HepG2 (cell line): Measurements from ENCODE around the gene MEX3D. TPM values are rescaled to one million over a fixed set of nuclear protein-coding genes. Genes with fewer than 3 reads are reported as not detected.

ENCODE experiments used
- ATAC-seq: fragments of 200-7000 bp; cut with Tn5 transposase; 3 replicates; pipeline ENCODE4 v1.9.1; 2020; ENCODE audit warnings: mild to moderate bottlenecking, moderate library complexity
- BruUV-seq: library from RNA; stranded (reverse); fragments of 400-500 nt; replicated peaks from 2 replicates; lab custom pipeline; 2021; lab: Mats Ljungman, UMichigan
- CTCF ChIA-PET: fragments of 300-600 bp; formaldehyde crosslinking; extraction: SDS; loops from one replicate; lab custom pipeline; 2021; ENCODE audit warnings: low total read pairs, inconsistent platforms, low intra/inter-chr PET ratio; lab: Yijun Ruan, JAX
- POLR2A ChIA-PET: fragments of 350-600 bp; sonication (Branson Sonifier 250); formaldehyde crosslinking; loops from one replicate; lab custom pipeline; 2020; ENCODE audit warnings: antibody characterized with exemption, inconsistent platforms; lab: Yijun Ruan, JAX
- DNase-seq: peaks from one replicate; pipeline ENCODE4 v3.0.0-alpha.2; 2015; ENCODE audit warnings: low spot score
- FAIRE-seq: peaks from 3 replicates; lab custom pipeline; 2011; peaks lifted over from hg19 to GRCh38; lab: Jason Lieb, UNC
- H2AFZ ChIP-seq: one replicate; pipeline ENCODE4 v1.6.1; 2011; ENCODE audit warnings: low read length, inconsistent platforms
- H3K27ac ChIP-seq: fragments of 300-600 bp; 3 replicates; pipeline ENCODE4 v1.8.0; 2011; ENCODE audit warnings: mixed run types, mild to moderate bottlenecking, mixed read lengths, low read length, inconsistent platforms; ENCODE audit not compliant: insufficient read depth; ENCODE audit errors: extremely low read length
- H3K27me3 ChIP-seq, 2 experiments: fragments of 200-600 bp in 1 of 2; 2 replicates in 1 of 2; 3 replicates in 1 of 2; pipeline versions ENCODE4 v1.6.0 to v1.8.0; 2011; ENCODE audit warnings: low read length in 2 of 2, mild to moderate bottlenecking in 2 of 2, moderate library complexity in 2 of 2, inconsistent platforms in 1 of 2; ENCODE audit not compliant: insufficient read depth in 2 of 2, control insufficient read depth in 1 of 2
- H3K36me3 ChIP-seq, 2 experiments: fragments of 200-600 bp in 1 of 2; replicated peaks in 1 of 2; 2 replicates in 1 of 2; 3 replicates in 1 of 2; pipeline versions ENCODE4 v1.5.1 to v1.8.0; 2011; ENCODE audit warnings: low read length in 2 of 2, inconsistent platforms in 1 of 2; ENCODE audit not compliant: insufficient read depth in 2 of 2, control insufficient read depth in 1 of 2
- H3K4me1 ChIP-seq: 2 replicates; pipeline ENCODE4 v1.5.1; 2012; ENCODE audit warnings: low read length, inconsistent platforms; ENCODE audit not compliant: insufficient read depth
- H3K4me2 ChIP-seq: 2 replicates; pipeline ENCODE4 v1.6.0; 2011; ENCODE audit warnings: low read depth, low read length, inconsistent platforms
- H3K4me3 ChIP-seq, 3 experiments: fragments of 200-600 bp in 1 of 3; sonication (generic), shearing (Covaris generic) in 1 of 3; replicated peaks in 1 of 3; 2 replicates each; pipeline ENCODE4 v1.5.1; 2011 to 2016; ENCODE audit warnings: low read length in 3 of 3, inconsistent platforms in 2 of 3, low read depth in 2 of 3, mild to moderate bottlenecking in 2 of 3, control low read depth in 1 of 3, mixed read lengths in 1 of 3; ENCODE audit not compliant: insufficient read depth in 1 of 3
- H3K79me2 ChIP-seq: one replicate; pipeline ENCODE4 v1.6.1; 2011; ENCODE audit warnings: low read length, inconsistent platforms; ENCODE audit not compliant: insufficient read depth
- H3K9ac ChIP-seq: 2 replicates; pipeline ENCODE4 v1.6.0; 2011; ENCODE audit warnings: mild to moderate bottlenecking, low read depth, low read length, inconsistent platforms; ENCODE audit not compliant: insufficient read depth
- H3K9me3 ChIP-seq: 2 replicates; pipeline ENCODE4 v1.5.1; 2012; ENCODE audit warnings: mild to moderate bottlenecking, low read length
- H4K20me1 ChIP-seq: 2 replicates; pipeline ENCODE4 v1.6.0; 2011; ENCODE audit warnings: inconsistent platforms, mild to moderate bottlenecking, low read length, moderate library complexity; ENCODE audit not compliant: insufficient read depth
- ATF4 ChIP-seq, 2 experiments: fragments of 450-650 bp in 1 of 2; sonication (generic) in 1 of 2; formaldehyde crosslinking; IDR thresholded peaks; 2 replicates each; pipeline versions ENCODE4 v1.5.0 to v1.8.0; 2020 to 2022; ENCODE audit warnings: mild to moderate bottlenecking in 1 of 2, missing genetic modification reagents in 1 of 2
- GLMP ChIP-seq: sonication (generic); formaldehyde crosslinking; IDR thresholded peaks from 2 replicates; pipeline ENCODE4 v1.9.0; 2021; ENCODE audit warnings: missing genetic modification reagents, mild to moderate bottlenecking, borderline replicate concordance
- GZF1 ChIP-seq: sonication (generic); formaldehyde crosslinking; IDR thresholded peaks from 2 replicates; pipeline ENCODE4 v1.5.1; 2020; ENCODE audit warnings: mild to moderate bottlenecking, missing genetic modification reagents
- HMGA1 ChIP-seq: sonication (generic); formaldehyde crosslinking; conservative IDR thresholded peaks from 2 replicates; pipeline ENCODE4 v1.4.0; 2020; ENCODE audit warnings: missing genetic modification reagents
- STAT6 ChIP-seq: sonication (generic); formaldehyde crosslinking; IDR thresholded peaks from 2 replicates; pipeline ENCODE4 v1.4.0; 2020; ENCODE audit warnings: missing genetic modification reagents, mild to moderate bottlenecking, borderline replicate concordance
- ZNF704 ChIP-seq: sonication (generic); formaldehyde crosslinking; IDR thresholded peaks from 2 replicates; pipeline ENCODE4 v1.8.1; 2023; ENCODE audit warnings: mild to moderate bottlenecking, inconsistent platforms, moderate library complexity, missing genetic modification reagents, borderline replicate concordance
- WGBS: methylation state at CpG from one replicate; pipeline ENCODE4 v1.1.6; 2017; ENCODE audit warnings: low lambda C conversion rate; 5-methylcytosine and 5-hydroxymethylcytosine counted together
- in situ Hi-C: cut with HindIII; loops from 2 replicates; pipeline ENCODE4 v1.10.0; 2017; ENCODE audit warnings: low pct_unique_long_range_greater_than_20kb; ENCODE audit not compliant: extremely low pct_ligation_motif_present
- intact Hi-C: fragments of 100-400 bp; cut with micrococcal nuclease; formaldehyde crosslinking; loops from one replicate; pipeline ENCODE4 v1.10.0; 2022; ENCODE audit not compliant: unreplicated experiment
- polyA plus RNA-seq, 8 experiments: library from polyadenylated mRNA; depleted of rRNA in 3 of 8; stranded (reverse) in 7 of 8; unstranded in 1 of 8; fragments of >200 nt; fragmentation: Illumina TruSeq in 4 of 8; extraction: Trizol in 4 of 8; gene quantifications; 2 replicates each; pipeline versions ENCODE4 v1.2.1 to v1.2.3, GENCODE V29; 2011 to 2016; ENCODE audit warnings: low read depth in 4 of 8, missing spikeins in 1 of 8, mixed read lengths in 1 of 8; ENCODE audit not compliant: insufficient read depth in 1 of 8
- total RNA-seq, 5 experiments: library from RNA; depleted of rRNA; stranded (reverse); fragments of >200 nt; fragmentation: Illumina TruSeq; extraction: Trizol; gene quantifications; 2 replicates each; pipeline ENCODE4 v1.2.3, GENCODE V29; 2016; ENCODE audit warnings: low read depth in 1 of 5

The MEX3D gene
- total and polyA plus RNA-seq, 2 of the 13 experiments (the other 11 are each of a cell fraction or from before 2014, with no cell fraction given): 3.6 to 17.1 TPM

GRCh38 chr19:1531587-1531986, 36.5 kb downstream of the MEX3D start:
- no peak for ATAC-seq
- Histone ChIP-seq H3K27ac (no peak overlapping the region), H3K9me3 (no peaks in the 10 kb centered on the region), H3K27me3 (peaks cover 5 to 23% of the 10 kb centered on the region in 2 experiments), H3K36me3 (no peaks in the 10 kb centered on the region), H3K9ac (no peak overlapping the region), H3K79me2 (no peaks in the 10 kb centered on the region), H3K4me1 (no peaks in the 10 kb centered on the region), H3K4me2 (no peak overlapping the region), H2AFZ (no peak overlapping the region), H4K20me1 (no peaks in the 10 kb centered on the region), H3K4me3 (no peak overlapping the region)
- WGBS: 25% methylated on average over 4 of the region's 11 CpGs
- ChIA-PET CTCF (no interaction called here), POLR2A (no interaction called here)
- intact Hi-C loops (no loop called here), in situ Hi-C loops (no loop called here)
- TF ChIP-seq ATF4 (CRISPR knock-in tag; IDR thresholded peaks at IDR 0.05): no peak
- no peak for TF ChIP-seq GLMP (CRISPR knock-in tag)
- no peak for TF ChIP-seq ZNF704 (CRISPR knock-in tag)
- no peak for TF ChIP-seq STAT6 (CRISPR knock-in tag)
- peak; percentile 98 for TF ChIP-seq GZF1
- no peak for TF ChIP-seq HMGA1 (CRISPR knock-in tag)
- no peak for DNase-seq
- no TSS peak for BruUV-seq
- FAIRE-seq: no peak
